HG03378 (cell line): ENCODE results near the gene ELMOD3.
"Not testable (repeated sequence)": the region's sequence is repeated elsewhere in the genome, so short reads cannot be mapped to it uniquely, and the experiment has no call there.

Source experiments
- ATAC-seq: cut with Tn5 transposase; IDR thresholded peaks from one replicate; pipeline ENCODE4 v1.9.1; 2021; ENCODE audit warnings: mild to moderate bottlenecking, moderate library complexity; ENCODE audit not compliant: unreplicated experiment

ELMOD3 gene

DNA sequence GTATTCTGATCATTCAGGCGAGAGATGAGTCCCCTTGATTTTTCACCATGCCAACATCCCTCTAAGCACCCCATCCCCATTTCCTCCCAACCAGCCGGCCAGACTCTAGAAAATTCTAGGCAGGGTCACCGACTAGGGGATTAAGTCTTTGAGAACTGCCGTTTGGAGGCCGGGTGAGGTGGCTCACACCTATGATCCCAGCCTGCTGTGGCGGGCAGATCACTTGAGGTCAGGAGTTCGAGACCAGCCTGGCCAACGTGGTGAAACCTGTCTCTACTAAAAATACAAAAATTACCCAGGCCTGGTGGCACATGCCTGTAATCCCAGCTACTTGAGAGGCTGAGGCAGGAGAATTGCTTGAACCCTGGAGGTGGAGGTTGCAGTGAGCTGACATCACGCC is 85.0 kb downstream of the ELMOD3 start:
- not testable (repeated sequence) for ATAC-seq

DNA sequence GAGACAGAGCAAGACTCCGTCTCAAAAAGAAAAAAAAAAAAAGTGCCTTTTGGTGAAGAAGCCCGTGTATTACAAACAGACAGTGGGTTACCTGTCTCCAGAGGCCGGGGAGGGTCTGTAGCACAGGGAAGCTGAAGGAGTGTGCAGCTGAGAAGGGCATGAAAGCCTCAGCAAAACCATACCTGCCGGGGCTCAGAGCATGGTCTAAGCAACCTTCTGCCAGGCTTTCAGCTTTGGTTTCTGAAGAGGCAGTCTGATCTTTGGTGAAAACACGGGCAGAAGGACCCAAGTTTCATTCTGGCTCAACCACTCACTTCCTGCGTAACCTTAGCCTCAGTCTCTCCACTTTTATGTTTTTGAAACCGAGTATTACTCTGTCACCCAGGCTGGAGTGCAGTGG is 85.4 kb downstream of the ELMOD3 start:
- ATAC-seq: no peak

GRCh38 chr2:85440729-85441128 is 86.2 kb downstream of the ELMOD3 start:
- no peak for ATAC-seq
